Calu3 (cell line): ENCODE data around the gene GPC1. TPM values are rescaled to one million over a fixed set of nuclear protein-coding genes. Genes with fewer than 3 reads are reported as not detected.

ENCODE experiments used
- BruUV-seq: library from RNA; stranded (reverse); fragments of 400-500 nt; replicated peaks from 2 replicates; lab custom pipeline; 2021; lab: Mats Ljungman, UMichigan
- CTCF ChIA-PET: fragments of 300-600 bp; sonication (Branson Sonifier 250); formaldehyde crosslinking; loops from one replicate; lab custom pipeline; 2022; ENCODE audit warnings: antibody characterized with exemption; lab: Charles Lee
- DNase-seq: peaks from one replicate; pipeline ENCODE4 v3.0.0; 2022
- H3K27ac Mint-ChIP-seq: one replicate; pipeline ENCODE4 v1.8.0; 2022; ENCODE audit warnings: mixed read lengths; ENCODE audit not compliant: unreplicated experiment
- H3K27me3 Mint-ChIP-seq: one replicate; pipeline ENCODE4 v1.8.0; 2022; ENCODE audit warnings: mixed read lengths; ENCODE audit not compliant: unreplicated experiment
- H3K36me3 Mint-ChIP-seq: one replicate; pipeline ENCODE4 v1.8.0; 2022; ENCODE audit warnings: mild to moderate bottlenecking, moderate library complexity, mixed read lengths; ENCODE audit not compliant: insufficient read depth, unreplicated experiment
- H3K4me1 Mint-ChIP-seq: one replicate; pipeline ENCODE4 v1.8.0; 2022; ENCODE audit warnings: mild to moderate bottlenecking, low read depth, mixed read lengths; ENCODE audit not compliant: unreplicated experiment
- H3K4me3 Mint-ChIP-seq: one replicate; pipeline ENCODE4 v1.8.0; 2022; ENCODE audit warnings: mild to moderate bottlenecking, low read depth, moderate library complexity, mixed read lengths; ENCODE audit not compliant: unreplicated experiment
- H3K9me3 Mint-ChIP-seq: one replicate; pipeline ENCODE4 v1.8.0; 2022; ENCODE audit warnings: low read depth, mixed read lengths; ENCODE audit not compliant: unreplicated experiment
- intact Hi-C: fragments of 100-400 bp; cut with micrococcal nuclease; formaldehyde crosslinking; loops from one replicate; pipeline ENCODE4 v1.10.0; 2022; ENCODE audit not compliant: unreplicated experiment
- total RNA-seq: library from RNA; stranded (reverse); gene quantifications from 2 replicates; pipeline ENCODE4 v1.2.3, GENCODE V29; 2022
- TF ChIP-seq, protein P1 (sequence below): fragments of 200-600 bp; IDR thresholded peaks from one replicate; pipeline ENCODE4 v1.8.0; 2022; ENCODE audit warnings: antibody characterized with exemption; ENCODE audit not compliant: unreplicated experiment

GPC1 gene
- total RNA-seq, 1 experiment from 2014 or later = 51.5 TPM

DNA sequence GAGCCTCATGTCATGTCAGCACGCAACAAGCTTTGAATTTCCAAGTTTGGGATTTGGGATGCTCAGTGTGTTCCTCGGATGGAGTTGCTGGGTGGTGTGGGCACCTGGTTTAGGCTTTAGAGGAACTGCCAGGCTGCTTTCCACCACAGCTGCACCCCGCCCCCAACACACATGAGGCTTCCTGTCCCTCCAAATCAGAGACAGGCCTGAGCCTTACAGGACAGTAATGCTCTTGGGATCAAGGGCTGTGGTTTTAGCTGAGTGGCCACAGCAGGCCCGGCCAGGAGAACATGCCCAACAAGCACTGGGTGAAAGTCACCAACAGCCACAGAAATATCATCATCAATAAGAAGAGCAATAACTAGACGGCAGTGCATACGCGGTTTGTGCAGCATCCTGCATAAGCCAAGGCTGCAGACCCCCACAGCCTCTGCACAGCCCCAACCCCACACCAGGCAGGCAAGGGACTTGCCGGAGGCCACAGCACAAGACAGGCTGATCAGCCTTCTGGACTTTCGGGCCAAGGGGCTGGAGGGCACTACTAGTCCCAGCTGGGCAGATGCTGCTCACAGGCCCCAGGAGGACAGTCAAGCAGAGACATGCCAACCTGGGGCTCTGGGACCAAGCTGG, 29.7 kb upstream of the GPC1 start:
- no peak overlapping the region for H3K27ac Mint-ChIP-seq
- no peaks in the 10 kb centered on the region for H3K9me3 Mint-ChIP-seq
- TF ChIP-seq, protein P1, sequence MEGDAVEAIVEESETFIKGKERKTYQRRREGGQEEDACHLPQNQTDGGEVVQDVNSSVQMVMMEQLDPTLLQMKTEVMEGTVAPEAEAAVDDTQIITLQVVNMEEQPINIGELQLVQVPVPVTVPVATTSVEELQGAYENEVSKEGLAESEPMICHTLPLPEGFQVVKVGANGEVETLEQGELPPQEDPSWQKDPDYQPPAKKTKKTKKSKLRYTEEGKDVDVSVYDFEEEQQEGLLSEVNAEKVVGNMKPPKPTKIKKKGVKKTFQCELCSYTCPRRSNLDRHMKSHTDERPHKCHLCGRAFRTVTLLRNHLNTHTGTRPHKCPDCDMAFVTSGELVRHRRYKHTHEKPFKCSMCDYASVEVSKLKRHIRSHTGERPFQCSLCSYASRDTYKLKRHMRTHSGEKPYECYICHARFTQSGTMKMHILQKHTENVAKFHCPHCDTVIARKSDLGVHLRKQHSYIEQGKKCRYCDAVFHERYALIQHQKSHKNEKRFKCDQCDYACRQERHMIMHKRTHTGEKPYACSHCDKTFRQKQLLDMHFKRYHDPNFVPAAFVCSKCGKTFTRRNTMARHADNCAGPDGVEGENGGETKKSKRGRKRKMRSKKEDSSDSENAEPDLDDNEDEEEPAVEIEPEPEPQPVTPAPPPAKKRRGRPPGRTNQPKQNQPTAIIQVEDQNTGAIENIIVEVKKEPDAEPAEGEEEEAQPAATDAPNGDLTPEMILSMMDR = no peak
- no peak overlapping the region for H3K4me3 Mint-ChIP-seq
- H3K27me3 Mint-ChIP-seq = peaks cover 70% of the 10 kb centered on the region
- H3K4me1 Mint-ChIP-seq = no peaks in the 10 kb centered on the region
- no peaks in the 10 kb centered on the region for H3K36me3 Mint-ChIP-seq
- CTCF ChIA-PET = no interaction called here
- intact Hi-C loops = no loop called here
- no TSS peak for BruUV-seq
- no peak for DNase-seq

DNA sequence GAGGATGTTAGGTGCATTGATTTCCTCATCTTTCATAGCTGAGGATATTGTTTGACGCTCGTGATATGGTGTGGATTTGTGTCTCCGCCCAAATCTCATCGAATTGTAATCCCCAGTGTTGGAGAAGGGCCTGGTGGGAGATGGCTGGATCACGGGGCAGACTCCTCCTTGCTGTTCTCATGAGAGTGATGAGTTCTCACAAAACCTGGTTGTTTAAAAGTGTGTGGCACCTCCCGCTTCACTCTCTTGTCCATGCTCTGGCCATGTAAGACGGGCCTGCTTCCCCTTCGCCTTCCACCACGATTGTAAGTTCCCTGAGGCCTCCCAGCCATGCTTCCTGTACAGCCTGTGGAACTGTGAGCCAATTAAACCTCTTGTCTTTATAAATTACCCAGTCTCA, 28.4 kb upstream of the GPC1 start:
- Mint-ChIP-seq H3K27me3 (peaks cover 58% of the 10 kb centered on the region), H3K4me1 (no peaks in the 10 kb centered on the region), H3K9me3 (no peaks in the 10 kb centered on the region), H3K27ac (no peak overlapping the region), H3K36me3 (no peaks in the 10 kb centered on the region), H3K4me3 (no peak overlapping the region)
- DNase-seq = no peak
- intact Hi-C loops = no loop called here
- CTCF ChIA-PET = no interaction called here
- no TSS peak for BruUV-seq
- TF ChIP-seq, protein P1 = no peak

DNA sequence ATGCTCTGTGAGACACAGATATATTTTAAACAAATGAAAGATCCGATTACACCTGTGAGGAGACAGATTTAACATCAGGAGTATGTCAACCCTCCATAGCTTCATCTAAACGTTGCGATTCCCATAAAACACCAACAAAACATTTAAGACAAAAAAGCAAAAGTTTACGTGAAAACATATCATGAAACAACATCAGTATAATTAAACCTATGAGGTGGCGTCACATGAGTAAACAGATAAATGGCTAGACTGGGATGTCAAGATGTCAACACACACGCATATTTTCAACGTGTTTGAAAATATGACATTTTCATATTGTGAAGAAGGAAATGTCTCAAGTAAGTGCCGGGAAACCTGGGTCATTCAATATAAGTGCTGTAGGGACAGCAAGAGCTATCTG, 25.5 kb upstream of the GPC1 start:
- BruUV-seq = no TSS peak
- CTCF ChIA-PET = no interaction called here
- Mint-ChIP-seq H3K27me3 (peaks cover 49% of the 10 kb centered on the region), H3K4me3 (no peak overlapping the region), H3K9me3 (no peaks in the 10 kb centered on the region), H3K36me3 (no peaks in the 10 kb centered on the region), H3K4me1 (no peaks in the 10 kb centered on the region), H3K27ac (no peak overlapping the region)
- no peak for DNase-seq
- TF ChIP-seq, protein P1 = no peak
- intact Hi-C loops = no loop called here

DNA sequence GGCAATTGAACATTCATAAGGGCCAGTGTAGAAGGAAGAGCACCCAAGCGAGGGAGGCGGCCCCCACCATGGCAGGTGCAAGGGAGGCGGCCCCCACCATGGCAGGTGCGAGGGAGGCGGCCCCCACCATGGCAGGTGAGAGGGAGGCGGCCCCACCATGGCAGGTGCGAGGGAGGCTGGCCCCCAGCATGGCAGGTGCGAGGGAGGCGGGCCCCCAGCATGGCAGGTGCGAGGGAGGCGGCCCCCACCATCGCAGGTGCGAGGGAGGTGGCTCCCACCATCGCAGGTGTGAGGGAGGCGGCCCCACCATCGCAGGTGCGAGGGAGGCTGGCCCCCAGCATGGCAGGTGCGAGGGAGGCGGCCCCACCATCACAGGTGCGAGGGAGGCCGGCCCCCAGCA, 24.7 kb upstream of the GPC1 start:
- H3K36me3 Mint-ChIP-seq = no peaks in the 10 kb centered on the region
- intact Hi-C loops = no loop called here
- no peak overlapping the region for H3K27ac Mint-ChIP-seq
- no TSS peak for BruUV-seq
- H3K9me3 Mint-ChIP-seq = no peaks in the 10 kb centered on the region
- no peak for DNase-seq
- H3K4me1 Mint-ChIP-seq = no peaks in the 10 kb centered on the region
- peaks cover 42% of the 10 kb centered on the region for H3K27me3 Mint-ChIP-seq
- TF ChIP-seq, protein P1 = no peak
- CTCF ChIA-PET = no interaction called here
- H3K4me3 Mint-ChIP-seq = no peak overlapping the region
